Esophagus squamous epithelium (tissue), 4 donors: ENCODE measurements around the gene SUPT3H.

Experiments
- CTCF ChIP-seq, 6 experiments: fragments of 450-650 bp in 4 of 6; fragments of 200-600 bp in 2 of 6; sonication (generic) in 2 of 6; IDR thresholded peaks; one replicate each; pipeline ENCODE4 v1.5.1; 2016 to 2019; ENCODE audit warnings: antibody characterized with exemption in 6 of 6, mild to moderate bottlenecking in 4 of 6, moderate library complexity in 4 of 6
- POLR2A ChIP-seq, 4 donors: fragments of 450-650 bp; IDR thresholded peaks; one replicate each; pipeline ENCODE4 v1.6.1; 2017; ENCODE audit warnings: antibody characterized with exemption in 4 of 4, mild to moderate bottlenecking in 4 of 4, moderate library complexity in 3 of 4

- TF ChIP-seq CTCF (IDR thresholded peaks at IDR 0.05) (no peak), POLR2A (IDR thresholded peaks at IDR 0.05) (no peak)
Measured at GRCh38 chr6:45163952-45164766, 213.6 kb downstream of the SUPT3H start.
